Natural killer cell (primary cell): Measurements from ENCODE around the gene SCAPER. TPM values are rescaled to one million over a fixed set of nuclear protein-coding genes. Genes with fewer than 3 reads are reported as not detected.

Experiments used
- ATAC-seq, 3 donors: fragments of 150-1000 bp in 2 of 3; fragments of 200-7000 bp in 1 of 3; cut with Tn5 transposase; 1 replicate in 1 of 3; 2 replicates in 2 of 3; pipeline ENCODE4 v1.10.0; 2021; ENCODE audit warnings: mild to moderate bottlenecking in 2 of 3, moderate library complexity in 2 of 3
- DNase-seq, 2 donors: peaks; one replicate each; pipeline versions ENCODE4 v3.0.0 to v3.0.0-alpha.2; 2013 to 2021; ENCODE audit warnings: mixed read lengths in 1 of 2
- H3K27ac ChIP-seq: one replicate; pipeline ENCODE4 v1.5.1; 2013; ENCODE audit warnings: mild to moderate bottlenecking, low read length
- H3K27me3 ChIP-seq: one replicate; pipeline ENCODE4 v1.6.1; 2013; ENCODE audit warnings: low read length; ENCODE audit not compliant: control insufficient read depth, insufficient read depth
- H3K36me3 ChIP-seq: one replicate; pipeline ENCODE4 v1.6.1; 2013; ENCODE audit warnings: low read length; ENCODE audit not compliant: control insufficient read depth, insufficient read depth
- H3K4me1 ChIP-seq: one replicate; pipeline ENCODE4 v1.6.1; 2013; ENCODE audit warnings: low read length; ENCODE audit not compliant: control insufficient read depth, insufficient read depth
- H3K4me3 ChIP-seq: one replicate; pipeline ENCODE4 v1.5.1; 2013; ENCODE audit warnings: low read length
- H3K9me3 ChIP-seq: one replicate; pipeline ENCODE4 v1.6.1; 2013; ENCODE audit warnings: low read length; ENCODE audit not compliant: control insufficient read depth, insufficient read depth
- H3K27ac Mint-ChIP-seq, 2 donors: one replicate each; pipeline ENCODE4 v1.8.0; 2022; ENCODE audit warnings: mild to moderate bottlenecking in 2 of 2, mixed read lengths in 2 of 2, moderate library complexity in 1 of 2
- H3K27me3 Mint-ChIP-seq, 2 donors: one replicate each; pipeline ENCODE4 v1.8.0; 2022; ENCODE audit warnings: low read depth in 2 of 2, mixed read lengths in 2 of 2
- H3K36me3 Mint-ChIP-seq: one replicate; pipeline ENCODE4 v1.8.0; 2022; ENCODE audit warnings: mixed read lengths
- H3K4me1 Mint-ChIP-seq, 2 donors: one replicate each; pipeline ENCODE4 v1.8.0; 2022; ENCODE audit warnings: mixed read lengths in 2 of 2
- H3K4me3 Mint-ChIP-seq: one replicate; pipeline ENCODE4 v1.8.0; 2022; ENCODE audit warnings: mild to moderate bottlenecking, moderate library complexity, mixed read lengths
- H3K9me3 Mint-ChIP-seq, 2 donors: one replicate each; pipeline ENCODE4 v1.8.0; 2022; ENCODE audit warnings: mixed read lengths in 2 of 2
- WGBS: methylation state at CpG from one replicate; pipeline ENCODE4 v1.1.7; 2013; ENCODE audit warnings: missing lambda C conversion rate; ENCODE audit not compliant: insufficient coverage; 5-methylcytosine and 5-hydroxymethylcytosine counted together
- intact Hi-C: fragments of 100-400 bp; cut with micrococcal nuclease; formaldehyde crosslinking; loops from one replicate; pipeline ENCODE4 v1.14.2; 2022
- total RNA-seq, 4 donors: library from RNA; stranded (reverse); fragments of 120-200 nt in 1 of 4; gene quantifications; one replicate each; pipeline versions ENCODE4 v1.2.3 to v1.2.4, GENCODE V29; 2013 to 2022
- TF ChIP-seq, protein P1 (sequence below): fragments of 200-600 bp; IDR thresholded peaks from one replicate; pipeline ENCODE4 v1.8.0; 2022; ENCODE audit warnings: antibody characterized with exemption

The SCAPER gene
- total RNA-seq, 3 donors from 2014 or later (not counting 1 experiment from before 2014, with no cell fraction given): 48.1 to 53.6 (median 51.8) TPM

DNA sequence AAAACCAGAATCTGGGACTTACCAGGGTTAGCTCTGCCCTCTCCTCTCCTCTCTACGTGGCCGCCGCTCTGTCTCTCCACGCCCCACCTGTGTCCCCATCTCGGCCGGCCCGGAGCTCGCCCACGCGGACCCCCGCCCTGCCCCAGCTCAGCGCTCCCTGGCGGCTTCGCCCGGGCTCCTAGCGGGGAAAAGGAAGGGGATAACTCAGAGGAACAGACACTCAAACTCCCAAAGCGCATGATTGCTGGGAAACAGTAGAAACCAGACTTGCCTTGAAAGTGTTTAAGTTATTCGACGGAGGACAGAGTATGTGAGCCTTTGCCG is 563.1 kb downstream of the SCAPER start:
- peaks cover 62 to 64% of the 10 kb centered on the region in 2 donors for H3K27me3 Mint-ChIP-seq
- TF ChIP-seq, protein P1, sequence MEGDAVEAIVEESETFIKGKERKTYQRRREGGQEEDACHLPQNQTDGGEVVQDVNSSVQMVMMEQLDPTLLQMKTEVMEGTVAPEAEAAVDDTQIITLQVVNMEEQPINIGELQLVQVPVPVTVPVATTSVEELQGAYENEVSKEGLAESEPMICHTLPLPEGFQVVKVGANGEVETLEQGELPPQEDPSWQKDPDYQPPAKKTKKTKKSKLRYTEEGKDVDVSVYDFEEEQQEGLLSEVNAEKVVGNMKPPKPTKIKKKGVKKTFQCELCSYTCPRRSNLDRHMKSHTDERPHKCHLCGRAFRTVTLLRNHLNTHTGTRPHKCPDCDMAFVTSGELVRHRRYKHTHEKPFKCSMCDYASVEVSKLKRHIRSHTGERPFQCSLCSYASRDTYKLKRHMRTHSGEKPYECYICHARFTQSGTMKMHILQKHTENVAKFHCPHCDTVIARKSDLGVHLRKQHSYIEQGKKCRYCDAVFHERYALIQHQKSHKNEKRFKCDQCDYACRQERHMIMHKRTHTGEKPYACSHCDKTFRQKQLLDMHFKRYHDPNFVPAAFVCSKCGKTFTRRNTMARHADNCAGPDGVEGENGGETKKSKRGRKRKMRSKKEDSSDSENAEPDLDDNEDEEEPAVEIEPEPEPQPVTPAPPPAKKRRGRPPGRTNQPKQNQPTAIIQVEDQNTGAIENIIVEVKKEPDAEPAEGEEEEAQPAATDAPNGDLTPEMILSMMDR: no peak
- WGBS: 8% methylated on average over 20 of the region's 20 CpGs
- H3K27me3 ChIP-seq: peaks cover 85% of the 10 kb centered on the region
- no peak overlapping the region for H3K27ac Mint-ChIP-seq
- H3K36me3 Mint-ChIP-seq: peaks cover 5% of the 10 kb centered on the region
- H3K4me1 ChIP-seq: peaks cover 75% of the 10 kb centered on the region
- no peak overlapping the region for H3K4me3 ChIP-seq
- no peaks in the 10 kb centered on the region for H3K36me3 ChIP-seq
- peak overlapping the region; percentile 83 for H3K4me3 Mint-ChIP-seq
- H3K9me3 ChIP-seq: no peaks in the 10 kb centered on the region
- no peaks in the 10 kb centered on the region for H3K9me3 Mint-ChIP-seq
- intact Hi-C loops: loop anchor here (5.0 kb wide), 1 partner anchor 55 kb away; no protein-coding TSS in a partner anchor
- H3K27ac ChIP-seq: no peak overlapping the region
- DNase-seq (peak in 1 of 2 donors; percentile 24), ATAC-seq (no peak)
- H3K4me1 Mint-ChIP-seq: peaks cover 55 to 68% of the 10 kb centered on the region in 2 donors

DNA sequence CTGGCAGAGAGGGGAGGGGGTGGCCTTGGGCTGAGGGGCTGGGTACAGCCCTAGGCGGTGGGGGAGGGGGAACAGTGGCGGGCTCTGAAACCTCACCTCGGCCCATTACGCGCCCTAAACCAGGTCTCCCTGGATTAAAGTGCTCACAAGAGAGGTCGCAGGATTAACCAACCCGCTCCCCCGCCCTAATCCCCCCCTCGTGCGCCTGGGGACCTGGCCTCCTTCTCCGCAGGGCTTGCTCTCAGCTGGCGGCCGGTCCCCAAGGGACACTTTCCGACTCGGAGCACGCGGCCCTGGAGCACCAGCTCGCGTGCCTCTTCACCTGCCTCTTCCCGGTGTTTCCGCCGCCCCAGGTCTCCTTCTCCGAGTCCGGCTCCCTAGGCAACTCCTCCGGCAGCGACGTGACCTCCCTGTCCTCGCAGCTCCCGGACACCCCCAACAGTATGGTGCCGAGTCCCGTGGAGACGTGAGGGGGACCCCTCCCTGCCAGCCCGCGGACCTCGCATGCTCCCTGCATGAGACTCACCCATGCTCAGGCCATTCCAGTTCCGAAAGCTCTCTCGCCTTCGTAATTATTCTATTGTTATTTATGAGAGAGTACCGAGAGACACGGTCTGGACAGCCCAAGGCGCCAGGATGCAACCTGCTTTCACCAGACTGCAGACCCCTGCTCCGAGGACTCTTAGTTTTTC is 563.6 kb downstream of the SCAPER start:
- Histone ChIP-seq H3K9me3 (no peaks in the 10 kb centered on the region), H3K4me1 (peaks cover 76% of the 10 kb centered on the region), H3K27ac (no peak overlapping the region), H3K4me3 (no peak overlapping the region), H3K27me3 (peaks cover 86% of the 10 kb centered on the region), H3K36me3 (no peaks in the 10 kb centered on the region)
- ATAC-seq (no peak), DNase-seq (peak in 1 of 2 donors; percentile 34)
- H3K36me3 Mint-ChIP-seq: peaks cover 5% of the 10 kb centered on the region
- H3K9me3 Mint-ChIP-seq: no peaks in the 10 kb centered on the region
- peaks cover 67 to 69% of the 10 kb centered on the region in 2 donors for H3K27me3 Mint-ChIP-seq
- WGBS: 6% methylated on average over 42 of the region's 42 CpGs
- TF ChIP-seq, protein P1: no peak
- H3K4me1 Mint-ChIP-seq: peaks cover 61 to 73% of the 10 kb centered on the region in 2 donors
- H3K4me3 Mint-ChIP-seq: peak overlapping the region; percentile 83
- H3K27ac Mint-ChIP-seq: no peak overlapping the region
- intact Hi-C loops: loop anchor here (5.0 kb wide), 1 partner anchor 54 kb away; no protein-coding TSS in a partner anchor

DNA sequence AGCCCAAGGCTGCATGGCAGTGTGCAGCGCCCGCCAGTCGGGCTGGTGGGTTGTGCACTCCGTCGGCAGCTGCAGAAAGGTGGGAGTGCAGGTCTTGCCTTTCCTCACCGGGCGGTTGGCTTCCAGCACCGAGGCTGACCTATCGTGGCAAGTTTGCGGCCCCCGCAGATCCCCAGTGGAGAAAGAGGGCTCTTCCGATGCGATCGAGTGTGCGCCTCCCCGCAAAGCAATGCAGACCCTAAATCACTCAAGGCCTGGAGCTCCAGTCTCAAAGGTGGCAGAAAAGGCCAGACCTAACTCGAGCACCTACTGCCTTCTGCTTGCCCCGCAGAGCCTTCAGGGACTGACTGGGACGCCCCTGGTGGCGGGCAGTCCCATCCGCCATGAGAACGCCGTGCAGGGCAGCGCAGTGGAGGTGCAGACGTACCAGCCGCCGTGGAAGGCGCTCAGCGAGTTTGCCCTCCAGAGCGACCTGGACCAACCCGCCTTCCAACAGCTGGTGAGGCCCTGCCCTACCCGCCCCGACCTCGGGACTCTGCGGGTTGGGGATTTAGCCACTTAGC is 564.3 kb downstream of the SCAPER start:
- no peaks in the 10 kb centered on the region for H3K9me3 ChIP-seq
- Mint-ChIP-seq H3K27ac (no peak overlapping the region), H3K4me1 (peaks cover 64 to 75% of the 10 kb centered on the region in 2 donors), H3K4me3 (peak overlapping the region; percentile 90), H3K9me3 (no peaks in the 10 kb centered on the region), H3K36me3 (peaks cover 5% of the 10 kb centered on the region), H3K27me3 (peaks cover 70 to 72% of the 10 kb centered on the region in 2 donors)
- intact Hi-C loops: loop anchor here (5.0 kb wide), 1 partner anchor 54 kb away; no protein-coding TSS in a partner anchor
- TF ChIP-seq, protein P1: peak; percentile 47
- no peak overlapping the region for H3K27ac ChIP-seq
- H3K4me3 ChIP-seq: peak overlapping the region; percentile 32
- 3% methylated on average over 35 of the region's 35 CpGs for WGBS
- H3K36me3 ChIP-seq: no peaks in the 10 kb centered on the region
- ATAC-seq (peak; percentile 65 to 70 (median 68)), DNase-seq (peak; percentile 51 to 74)
- H3K4me1 ChIP-seq: peaks cover 76% of the 10 kb centered on the region
- peaks cover 85% of the 10 kb centered on the region for H3K27me3 ChIP-seq
